Natural killer cell (primary cell): ENCODE results near the gene IL1RAPL1. TPM values are rescaled to one million over a fixed set of nuclear protein-coding genes. Genes with fewer than 3 reads are reported as not detected.

ENCODE experiments used
- ATAC-seq, 3 donors: fragments of 150-1000 bp in 2 of 3; fragments of 200-7000 bp in 1 of 3; cut with Tn5 transposase; 1 replicate in 1 of 3; 2 replicates in 2 of 3; pipeline ENCODE4 v1.10.0; 2021; ENCODE audit warnings: mild to moderate bottlenecking in 2 of 3, moderate library complexity in 2 of 3
- DNase-seq, 2 donors: peaks; one replicate each; pipeline versions ENCODE4 v3.0.0 to v3.0.0-alpha.2; 2013 to 2021; ENCODE audit warnings: mixed read lengths in 1 of 2
- H3K27ac ChIP-seq: one replicate; pipeline ENCODE4 v1.5.1; 2013; ENCODE audit warnings: mild to moderate bottlenecking, low read length
- H3K27me3 ChIP-seq: one replicate; pipeline ENCODE4 v1.6.1; 2013; ENCODE audit warnings: low read length; ENCODE audit not compliant: control insufficient read depth, insufficient read depth
- H3K36me3 ChIP-seq: one replicate; pipeline ENCODE4 v1.6.1; 2013; ENCODE audit warnings: low read length; ENCODE audit not compliant: control insufficient read depth, insufficient read depth
- H3K4me1 ChIP-seq: one replicate; pipeline ENCODE4 v1.6.1; 2013; ENCODE audit warnings: low read length; ENCODE audit not compliant: control insufficient read depth, insufficient read depth
- H3K4me3 ChIP-seq: one replicate; pipeline ENCODE4 v1.5.1; 2013; ENCODE audit warnings: low read length
- H3K9me3 ChIP-seq: one replicate; pipeline ENCODE4 v1.6.1; 2013; ENCODE audit warnings: low read length; ENCODE audit not compliant: control insufficient read depth, insufficient read depth
- H3K27ac Mint-ChIP-seq, 2 donors: one replicate each; pipeline ENCODE4 v1.8.0; 2022; ENCODE audit warnings: mild to moderate bottlenecking in 2 of 2, mixed read lengths in 2 of 2, moderate library complexity in 1 of 2
- H3K27me3 Mint-ChIP-seq, 2 donors: one replicate each; pipeline ENCODE4 v1.8.0; 2022; ENCODE audit warnings: low read depth in 2 of 2, mixed read lengths in 2 of 2
- H3K36me3 Mint-ChIP-seq: one replicate; pipeline ENCODE4 v1.8.0; 2022; ENCODE audit warnings: mixed read lengths
- H3K4me1 Mint-ChIP-seq, 2 donors: one replicate each; pipeline ENCODE4 v1.8.0; 2022; ENCODE audit warnings: mixed read lengths in 2 of 2
- H3K4me3 Mint-ChIP-seq: one replicate; pipeline ENCODE4 v1.8.0; 2022; ENCODE audit warnings: mild to moderate bottlenecking, moderate library complexity, mixed read lengths
- H3K9me3 Mint-ChIP-seq, 2 donors: one replicate each; pipeline ENCODE4 v1.8.0; 2022; ENCODE audit warnings: mixed read lengths in 2 of 2
- WGBS: methylation state at CpG from one replicate; pipeline ENCODE4 v1.1.7; 2013; ENCODE audit warnings: missing lambda C conversion rate; ENCODE audit not compliant: insufficient coverage; 5-methylcytosine and 5-hydroxymethylcytosine counted together
- intact Hi-C: fragments of 100-400 bp; cut with micrococcal nuclease; formaldehyde crosslinking; loops from one replicate; pipeline ENCODE4 v1.14.2; 2022
- total RNA-seq, 4 donors: library from RNA; stranded (reverse); fragments of 120-200 nt in 1 of 4; gene quantifications; one replicate each; pipeline versions ENCODE4 v1.2.3 to v1.2.4, GENCODE V29; 2013 to 2022
- TF ChIP-seq, protein P1 (sequence below): fragments of 200-600 bp; IDR thresholded peaks from one replicate; pipeline ENCODE4 v1.8.0; 2022; ENCODE audit warnings: antibody characterized with exemption

Gene IL1RAPL1
- total RNA-seq, 3 donors from 2014 or later (not counting 1 experiment from before 2014, with no cell fraction given) = not detected

DNA sequence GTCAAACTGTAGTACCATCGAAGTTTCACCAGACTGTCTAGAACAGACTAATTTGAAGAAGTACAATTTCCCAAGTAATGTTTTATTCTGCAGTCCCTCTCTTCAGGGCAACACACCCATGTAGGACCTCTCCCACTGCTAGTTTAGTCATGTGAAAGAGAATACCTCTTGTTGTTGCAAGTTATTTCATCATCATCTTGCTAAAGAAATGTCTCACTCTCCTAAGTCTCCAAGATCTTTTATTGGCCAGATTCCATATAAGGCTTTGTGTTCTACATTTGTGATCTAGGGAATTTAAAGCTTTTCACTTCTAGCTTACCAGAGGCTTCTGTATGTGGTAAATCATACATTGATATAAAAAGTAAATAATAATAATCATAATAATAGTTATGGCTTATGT lies 882.8 kb downstream of the IL1RAPL1 start:
- TF ChIP-seq, protein P1, sequence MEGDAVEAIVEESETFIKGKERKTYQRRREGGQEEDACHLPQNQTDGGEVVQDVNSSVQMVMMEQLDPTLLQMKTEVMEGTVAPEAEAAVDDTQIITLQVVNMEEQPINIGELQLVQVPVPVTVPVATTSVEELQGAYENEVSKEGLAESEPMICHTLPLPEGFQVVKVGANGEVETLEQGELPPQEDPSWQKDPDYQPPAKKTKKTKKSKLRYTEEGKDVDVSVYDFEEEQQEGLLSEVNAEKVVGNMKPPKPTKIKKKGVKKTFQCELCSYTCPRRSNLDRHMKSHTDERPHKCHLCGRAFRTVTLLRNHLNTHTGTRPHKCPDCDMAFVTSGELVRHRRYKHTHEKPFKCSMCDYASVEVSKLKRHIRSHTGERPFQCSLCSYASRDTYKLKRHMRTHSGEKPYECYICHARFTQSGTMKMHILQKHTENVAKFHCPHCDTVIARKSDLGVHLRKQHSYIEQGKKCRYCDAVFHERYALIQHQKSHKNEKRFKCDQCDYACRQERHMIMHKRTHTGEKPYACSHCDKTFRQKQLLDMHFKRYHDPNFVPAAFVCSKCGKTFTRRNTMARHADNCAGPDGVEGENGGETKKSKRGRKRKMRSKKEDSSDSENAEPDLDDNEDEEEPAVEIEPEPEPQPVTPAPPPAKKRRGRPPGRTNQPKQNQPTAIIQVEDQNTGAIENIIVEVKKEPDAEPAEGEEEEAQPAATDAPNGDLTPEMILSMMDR = no peak
- Mint-ChIP-seq H3K9me3 (peaks cover 6 to 10% of the 10 kb centered on the region in 2 donors), H3K4me3 (no peak overlapping the region), H3K4me1 (no peaks in the 10 kb centered on the region), H3K27ac (no peak overlapping the region), H3K36me3 (no peaks in the 10 kb centered on the region), H3K27me3 (no peaks in the 10 kb centered on the region)
- Histone ChIP-seq H3K27ac (no peak overlapping the region), H3K36me3 (no peaks in the 10 kb centered on the region), H3K27me3 (no peaks in the 10 kb centered on the region), H3K9me3 (no peaks in the 10 kb centered on the region), H3K4me3 (no peak overlapping the region), H3K4me1 (no peaks in the 10 kb centered on the region)
- DNase-seq = no peak
- intact Hi-C loops = no loop called here
- no peak for ATAC-seq
- no CpG with 5 or more reads among the region's 1 CpG for WGBS

DNA sequence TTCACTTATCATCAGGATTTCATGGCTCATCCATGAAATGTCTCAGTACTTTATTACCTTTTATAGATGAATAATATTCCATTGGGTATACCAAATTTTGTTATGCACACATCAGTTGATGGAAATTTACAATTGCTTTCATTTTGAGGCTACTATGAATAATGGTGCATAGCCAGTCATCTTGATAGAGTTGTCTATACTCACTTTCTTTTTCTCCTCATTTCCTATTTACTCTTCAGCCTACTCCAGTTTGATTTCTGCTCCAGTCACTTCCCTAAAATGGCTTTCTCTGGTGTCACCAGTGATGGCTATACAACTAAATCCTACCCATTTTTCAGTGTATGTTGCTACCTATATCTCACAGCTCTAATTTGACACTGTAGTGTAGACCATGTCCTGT lies 884.6 kb downstream of the IL1RAPL1 start:
- H3K4me1 Mint-ChIP-seq = no peaks in the 10 kb centered on the region
- intact Hi-C loops = no loop called here

DNA sequence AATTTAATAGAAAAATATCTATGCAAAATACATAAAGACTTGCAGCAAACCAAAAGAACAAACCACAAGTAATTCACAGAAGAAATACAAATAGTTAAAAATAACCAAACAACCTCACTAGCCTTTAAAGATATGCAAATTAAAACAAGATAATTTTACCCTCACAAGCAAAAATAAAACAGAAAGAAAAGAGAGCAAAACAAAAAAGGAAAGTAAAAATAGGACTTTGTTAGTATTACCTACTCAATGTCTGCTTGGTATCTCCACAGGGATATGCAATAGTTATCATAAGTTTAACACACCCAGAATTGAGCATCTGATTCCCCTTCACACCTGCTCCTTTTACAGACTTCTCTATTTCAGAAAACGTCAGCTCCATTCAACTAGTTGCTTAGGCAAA lies 890.6 kb downstream of the IL1RAPL1 start:
- TF ChIP-seq, protein P1 = no peak
- intact Hi-C loops = no loop called here
- 29% methylated on average over 1 of the region's 1 CpG for WGBS
- Histone ChIP-seq H3K4me1 (no peaks in the 10 kb centered on the region), H3K36me3 (no peaks in the 10 kb centered on the region), H3K27me3 (no peaks in the 10 kb centered on the region), H3K9me3 (no peaks in the 10 kb centered on the region), H3K27ac (no peak overlapping the region), H3K4me3 (no peak overlapping the region)
- Mint-ChIP-seq H3K9me3 (peaks cover 7 to 9% of the 10 kb centered on the region in 2 donors), H3K27me3 (no peaks in the 10 kb centered on the region), H3K36me3 (no peaks in the 10 kb centered on the region), H3K4me3 (no peak overlapping the region), H3K4me1 (no peaks in the 10 kb centered on the region), H3K27ac (no peak overlapping the region)
- no peak for DNase-seq
- no peak for ATAC-seq

More for the DNA sequence above, 884.6 kb downstream of the IL1RAPL1 start:
- Histone ChIP-seq H3K36me3 (no peaks in the 10 kb centered on the region), H3K27ac (no peak overlapping the region), H3K9me3 (no peaks in the 10 kb centered on the region), H3K4me1 (no peaks in the 10 kb centered on the region), H3K27me3 (no peaks in the 10 kb centered on the region), H3K4me3 (no peak overlapping the region)
- Mint-ChIP-seq H3K36me3 (no peaks in the 10 kb centered on the region), H3K4me3 (no peak overlapping the region), H3K27ac (no peak overlapping the region), H3K9me3 (peaks cover 6 to 10% of the 10 kb centered on the region in 2 donors), H3K27me3 (no peaks in the 10 kb centered on the region)
- ATAC-seq (no peak), DNase-seq (no peak)
- TF ChIP-seq, protein P1 = no peak

DNA sequence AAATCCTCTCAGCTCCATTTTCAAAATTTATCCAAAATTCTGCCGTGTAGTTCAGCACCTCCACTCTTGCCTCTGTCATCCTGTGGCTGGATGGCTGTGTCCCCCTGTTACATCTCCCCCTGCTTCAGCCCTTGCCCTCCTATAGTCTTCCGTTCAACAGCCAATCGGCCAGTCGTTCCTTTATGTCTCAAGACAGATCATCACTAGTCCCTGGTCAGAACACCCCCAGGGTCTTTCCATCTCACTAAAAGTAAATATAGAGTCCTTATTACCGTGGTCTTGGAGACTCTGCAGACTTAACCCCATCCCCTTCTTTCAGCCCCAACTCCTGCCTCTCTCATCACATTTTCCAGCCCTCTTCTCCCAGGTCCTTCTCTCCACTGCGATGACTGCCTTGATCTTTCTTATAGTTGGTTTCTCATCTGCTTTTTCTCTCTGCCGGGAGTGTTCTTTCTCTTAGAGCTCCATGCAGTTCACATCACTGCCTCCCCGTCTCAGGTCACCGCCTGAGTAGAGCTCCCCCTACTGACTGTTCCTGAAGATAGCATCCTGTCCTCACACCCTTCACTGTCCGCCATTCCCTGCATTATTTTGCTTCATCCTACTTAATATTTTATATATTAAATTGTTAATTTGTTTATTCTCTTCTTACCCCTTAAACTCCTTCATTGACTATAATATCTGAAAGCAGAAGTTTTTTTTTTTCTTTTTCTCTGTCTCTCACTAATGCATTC lies 891.3 kb downstream of the IL1RAPL1 start:
- Histone ChIP-seq H3K36me3 (no peaks in the 10 kb centered on the region), H3K4me1 (no peaks in the 10 kb centered on the region), H3K9me3 (no peaks in the 10 kb centered on the region), H3K4me3 (no peak overlapping the region), H3K27ac (no peak overlapping the region), H3K27me3 (no peaks in the 10 kb centered on the region)
- H3K9me3 Mint-ChIP-seq = peaks cover 6 to 7% of the 10 kb centered on the region in 2 donors
- TF ChIP-seq, protein P1 = no peak
- intact Hi-C loops = no loop called here
- no peaks in the 10 kb centered on the region for H3K36me3 Mint-ChIP-seq
- 55% methylated on average over 9 of the region's 10 CpGs for WGBS
- no peak overlapping the region for H3K4me3 Mint-ChIP-seq
- no peak overlapping the region for H3K27ac Mint-ChIP-seq
- DNase-seq (no peak), ATAC-seq (no peak)
- no peaks in the 10 kb centered on the region for H3K4me1 Mint-ChIP-seq
- no peaks in the 10 kb centered on the region for H3K27me3 Mint-ChIP-seq
